SW 1271 (cell line): ENCODE data around the gene TMEM45A.
"Not testable (repeated sequence)": the region's sequence is repeated elsewhere in the genome, so short reads cannot be mapped to it uniquely, and the experiment has no call there.

Source experiments
- DNase-seq, 2 experiments: peaks; one replicate each; lab custom pipeline; 2025; lab: John Stamatoyannopoulos, UW

Gene TMEM45A

DNA sequence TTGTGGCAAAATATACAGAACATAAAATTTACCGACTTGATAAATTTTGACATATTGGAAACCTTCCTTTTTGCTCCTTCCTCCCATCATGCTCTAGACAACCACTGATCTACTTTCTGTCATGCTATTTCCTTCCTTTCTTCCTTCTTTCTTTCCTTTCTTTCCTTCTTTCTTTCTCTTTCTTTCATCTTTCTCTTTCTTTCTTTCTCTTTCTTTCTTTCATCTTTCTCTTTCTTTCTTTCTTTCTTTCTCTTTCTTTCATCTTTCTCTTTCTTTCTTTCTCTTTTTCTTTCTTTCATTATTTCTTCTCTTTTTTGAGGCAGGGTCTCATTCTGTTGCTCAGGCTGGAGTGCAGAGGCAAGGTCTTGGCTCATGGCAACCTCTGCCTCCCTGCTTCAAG is 8.9 kb upstream of the TMEM45A start:
- no peak for DNase-seq

DNA sequence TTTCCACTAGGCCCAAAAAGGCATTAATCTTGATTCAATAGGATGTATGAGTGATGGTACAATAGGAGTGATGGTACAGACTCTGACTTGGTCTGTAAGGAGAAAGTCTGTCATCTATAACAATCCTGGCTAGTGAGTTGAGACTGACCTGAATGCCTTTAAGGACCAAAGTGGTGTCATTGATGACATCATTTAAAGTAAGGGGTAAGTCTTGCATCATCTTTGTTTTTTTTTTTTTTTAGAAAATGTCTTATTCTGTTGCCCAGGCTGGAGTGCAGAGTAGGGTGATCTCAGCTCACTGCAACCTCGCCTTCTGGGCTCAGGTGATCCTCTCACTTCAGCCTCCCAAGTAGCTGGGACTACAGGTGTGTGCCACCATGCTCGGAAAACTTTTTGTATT is 5.6 kb upstream of the TMEM45A start:
- DNase-seq, result no peak

DNA sequence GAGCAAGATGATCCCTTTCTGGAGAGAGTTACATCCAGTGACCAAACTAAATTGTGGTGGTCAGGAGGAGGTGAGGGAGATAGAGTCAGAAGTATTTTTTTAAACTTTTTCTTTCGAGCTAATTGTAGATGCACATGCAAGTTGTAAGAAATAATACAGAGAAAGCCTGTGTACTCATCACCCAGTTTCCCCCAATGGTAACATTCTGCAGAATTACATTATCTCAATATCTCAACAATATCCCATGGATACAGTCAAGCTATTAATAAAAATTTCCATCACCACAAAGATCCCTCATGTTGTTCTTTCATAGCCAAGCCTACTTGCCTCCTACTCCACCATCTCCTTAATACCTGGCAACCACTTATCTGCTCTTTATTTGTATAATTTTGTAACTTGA is 3.3 kb upstream of the TMEM45A start:
- DNase-seq, result no peak

DNA sequence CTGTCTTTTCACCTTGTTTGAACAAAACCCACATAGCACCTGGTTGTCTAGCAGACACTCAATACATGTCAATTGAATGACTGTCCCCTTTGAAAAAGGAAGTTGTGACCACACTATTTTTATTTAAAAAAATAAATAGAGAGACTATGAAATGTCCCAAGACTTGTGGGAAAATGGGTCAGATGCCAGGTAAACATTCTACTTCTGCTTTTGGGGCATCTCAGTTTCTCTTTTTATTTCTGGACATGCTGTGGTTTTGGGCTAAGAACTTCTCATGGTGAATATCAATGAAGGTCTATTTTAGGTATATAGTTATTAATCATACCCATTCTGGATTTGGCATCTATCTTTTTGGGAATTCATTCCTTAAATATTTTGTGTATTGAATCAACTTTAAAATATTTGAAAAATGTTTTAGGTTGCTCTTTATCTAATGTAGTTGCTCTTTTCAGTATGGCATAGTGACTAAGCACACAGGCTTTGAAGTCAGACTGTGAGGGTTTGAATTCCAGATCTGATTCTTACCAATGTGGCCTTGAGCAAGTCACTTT is 4.4 kb downstream of the TMEM45A start:
- peak; percentile 14 to 74 for DNase-seq

DNA sequence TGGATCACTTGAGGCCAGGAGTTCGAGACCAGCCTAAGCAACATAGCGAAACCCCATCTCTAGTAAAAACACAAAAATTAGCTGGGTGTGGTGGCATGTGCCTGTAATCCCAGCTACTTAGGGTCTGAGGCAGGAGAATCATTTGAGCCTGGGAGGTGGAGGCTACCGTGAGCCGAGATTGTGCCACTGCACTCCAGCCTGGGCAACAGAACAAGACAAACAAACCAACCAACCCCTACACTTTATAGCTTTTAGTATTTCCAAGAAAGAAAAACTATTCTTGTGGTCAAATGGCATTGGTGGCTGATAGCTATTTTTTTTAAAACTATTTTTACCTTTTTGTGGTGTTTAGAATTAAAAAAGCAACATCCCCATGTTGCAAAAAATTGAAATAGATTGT is 7.2 kb downstream of the TMEM45A start:
- DNase-seq, result no peak

DNA sequence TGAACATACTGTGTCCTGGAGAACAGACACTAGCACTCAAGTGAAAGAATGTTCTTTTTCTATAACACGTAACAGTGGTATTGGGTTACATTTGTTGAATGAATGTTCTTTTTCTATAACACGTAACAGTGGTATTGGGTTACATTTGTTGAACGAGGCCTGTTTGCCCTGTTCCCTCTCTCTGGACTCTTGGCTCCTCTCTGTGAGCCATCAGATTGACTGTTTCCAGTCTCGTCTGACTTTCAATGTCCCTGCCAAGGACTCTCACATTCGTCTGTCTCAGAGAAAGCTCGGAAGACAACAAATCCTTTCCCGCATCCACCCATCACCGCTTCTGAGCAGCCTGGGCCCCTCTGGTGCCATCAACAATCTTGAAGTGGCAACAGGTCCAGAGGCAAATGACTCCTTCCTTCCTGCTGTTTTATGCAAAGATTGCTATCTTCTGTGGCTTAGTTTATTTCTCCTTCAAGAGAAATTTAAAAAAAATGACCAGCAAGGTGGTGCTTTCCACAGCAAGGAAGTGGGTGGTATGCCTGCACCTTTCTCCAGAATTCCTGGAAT is 8.0 kb downstream of the TMEM45A start:
- DNase-seq, result no peak

DNA sequence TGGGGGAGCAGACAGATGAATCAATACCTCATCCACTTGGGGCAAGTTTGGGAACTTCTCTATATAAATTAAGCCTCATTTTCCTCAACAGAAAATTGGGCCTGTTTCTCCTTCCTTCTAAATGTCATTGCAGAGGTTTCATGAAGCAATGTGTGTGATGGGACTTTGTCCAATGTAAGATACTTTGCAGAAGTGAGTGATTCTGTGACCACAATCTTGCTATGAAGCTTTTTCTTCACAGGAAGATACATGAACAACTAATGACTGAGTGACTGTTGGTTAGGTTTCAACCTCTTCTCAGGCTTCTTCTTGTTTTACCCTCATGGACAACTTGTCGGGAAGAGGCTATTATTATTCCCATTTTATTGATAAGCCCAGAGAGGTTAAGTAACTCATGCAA is 11.0 kb downstream of the TMEM45A start:
- DNase-seq, result no peak

DNA sequence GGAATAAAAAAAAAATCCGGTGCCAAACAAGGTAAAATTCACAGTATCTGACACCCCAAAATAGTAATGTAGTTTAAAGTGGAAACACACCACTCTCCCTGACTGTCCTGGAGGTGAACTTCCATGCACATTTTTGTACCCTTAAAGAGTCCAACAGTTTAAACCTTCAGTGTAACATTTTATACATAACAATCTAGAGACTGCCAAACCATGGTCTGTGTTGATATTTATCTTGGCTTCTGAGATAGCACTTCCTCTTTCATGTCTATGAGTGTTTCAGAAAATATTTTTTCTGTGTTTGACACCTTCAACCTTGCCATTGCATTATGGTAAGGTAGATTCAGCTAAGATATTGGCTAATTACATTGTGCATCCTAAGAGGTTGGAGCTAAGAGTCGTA is 13.9 kb downstream of the TMEM45A start:
- DNase-seq, result no peak

DNA sequence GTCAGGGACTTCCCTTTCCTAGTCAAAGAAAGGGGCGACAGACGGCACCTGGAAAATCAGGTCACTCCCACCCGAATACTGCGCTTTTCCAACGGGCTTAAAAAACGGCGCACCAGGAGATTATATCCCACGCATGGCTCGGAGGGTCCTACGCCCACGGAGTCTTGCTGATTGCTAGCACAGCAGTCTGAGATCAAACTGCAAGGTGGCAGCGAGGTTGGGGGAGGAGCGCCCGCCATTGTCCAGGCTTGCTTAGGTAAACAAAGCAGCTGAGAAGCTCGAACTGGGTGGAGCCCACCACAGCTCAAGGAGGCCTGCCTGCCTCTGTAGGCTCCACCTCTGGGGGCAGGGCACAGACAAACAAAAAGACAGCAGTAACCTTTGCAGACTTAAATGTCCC is 17.4 kb downstream of the TMEM45A start:
- DNase-seq, result not testable (repeated sequence)

DNA sequence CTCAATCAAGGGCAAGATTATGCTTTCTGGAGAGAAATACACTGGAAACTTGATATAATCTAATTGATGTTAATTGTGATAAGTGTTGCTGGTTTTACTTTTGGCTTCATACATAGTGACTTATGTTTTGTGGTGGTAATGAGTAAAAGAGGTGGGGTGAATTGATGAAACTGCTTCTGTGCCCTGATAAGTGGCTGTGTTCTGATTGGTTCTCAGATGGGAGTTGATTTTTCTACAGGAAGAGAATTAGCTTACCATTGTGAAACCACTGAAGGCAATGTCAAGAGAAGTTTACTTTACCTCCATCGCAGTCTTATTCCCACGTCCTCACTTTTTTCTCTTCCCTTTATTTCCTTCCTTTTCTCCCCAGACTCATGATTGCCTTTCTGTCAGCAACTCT is 23.8 kb downstream of the TMEM45A start:
- no peak for DNase-seq

DNA sequence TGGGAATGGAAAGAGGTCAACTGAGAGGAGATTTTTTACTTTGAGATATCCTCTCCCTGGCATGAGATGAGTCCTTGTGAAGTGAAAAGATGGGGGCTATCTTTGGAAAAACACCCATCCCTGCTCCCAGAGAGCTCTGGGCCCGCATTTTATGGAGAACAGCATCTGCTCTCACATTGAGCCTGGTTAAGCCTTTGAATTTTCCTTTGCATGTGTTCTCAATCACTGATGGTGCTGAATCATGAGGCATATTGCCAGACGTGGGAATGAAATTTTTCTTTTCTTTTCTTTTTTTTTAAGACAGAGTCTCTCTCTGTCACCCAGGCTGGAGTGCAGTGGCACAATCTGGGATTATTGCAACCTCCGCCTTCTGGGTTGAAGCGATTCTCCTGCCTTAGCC is 24.4 kb downstream of the TMEM45A start:
- no peak for DNase-seq

DNA sequence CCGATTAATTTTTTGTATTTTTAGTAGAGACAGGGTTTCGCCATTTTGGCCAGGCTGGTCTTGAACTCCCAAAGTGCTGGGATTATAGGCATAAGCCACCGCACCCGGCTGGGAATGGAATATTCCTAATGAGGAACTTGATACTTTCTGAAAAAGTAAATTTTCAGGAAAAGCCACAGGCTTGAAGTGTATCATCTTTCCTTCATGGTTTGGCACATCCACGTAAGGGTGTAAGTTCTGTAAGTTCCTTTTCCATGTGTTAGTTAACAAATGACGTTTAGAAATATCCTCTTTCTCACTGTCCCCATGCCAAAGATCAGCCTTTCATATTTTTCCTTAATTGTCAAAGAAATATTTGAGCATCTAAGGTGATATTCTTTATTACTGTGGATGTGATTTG is 24.9 kb downstream of the TMEM45A start:
- DNase-seq, result no peak

DNA sequence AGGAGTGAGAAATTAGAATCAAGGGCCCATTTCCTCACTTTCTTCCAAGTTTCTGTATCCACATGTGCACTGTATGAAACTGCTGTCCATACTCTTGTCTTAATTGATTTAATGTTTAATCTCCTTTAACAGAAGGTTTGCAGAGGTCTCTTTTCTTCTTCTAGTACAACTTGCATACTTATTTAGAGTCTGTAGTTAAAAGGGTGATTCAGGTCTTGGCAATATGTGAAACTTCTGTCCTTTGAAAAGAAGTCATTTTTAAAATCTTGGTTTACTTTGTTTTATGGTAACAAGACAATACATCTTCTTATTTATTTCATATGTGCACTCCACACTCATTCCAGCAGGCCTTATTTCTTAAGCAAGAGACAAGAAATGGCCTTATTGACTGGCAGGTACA is 25.8 kb downstream of the TMEM45A start:
- DNase-seq, result no peak

DNA sequence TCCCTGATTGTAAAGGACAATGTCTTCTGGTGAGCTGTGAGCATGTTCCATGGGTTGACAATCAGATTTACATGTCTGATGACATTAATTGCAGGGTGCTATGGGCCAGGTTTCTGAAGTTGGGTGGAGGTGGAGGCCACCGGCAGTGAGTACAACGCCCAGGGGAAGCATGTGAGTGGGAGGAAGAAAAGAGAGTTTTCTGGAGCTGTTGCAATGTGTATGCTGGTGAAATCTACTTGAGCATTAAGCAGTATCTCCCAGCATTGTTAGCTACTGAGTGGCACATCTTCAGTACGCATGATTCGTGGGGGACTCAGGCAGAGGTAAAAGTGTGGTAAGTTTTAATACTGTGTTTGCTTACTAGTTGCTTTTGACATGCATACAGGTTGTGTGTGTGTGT is 26.6 kb downstream of the TMEM45A start:
- no peak for DNase-seq

DNA sequence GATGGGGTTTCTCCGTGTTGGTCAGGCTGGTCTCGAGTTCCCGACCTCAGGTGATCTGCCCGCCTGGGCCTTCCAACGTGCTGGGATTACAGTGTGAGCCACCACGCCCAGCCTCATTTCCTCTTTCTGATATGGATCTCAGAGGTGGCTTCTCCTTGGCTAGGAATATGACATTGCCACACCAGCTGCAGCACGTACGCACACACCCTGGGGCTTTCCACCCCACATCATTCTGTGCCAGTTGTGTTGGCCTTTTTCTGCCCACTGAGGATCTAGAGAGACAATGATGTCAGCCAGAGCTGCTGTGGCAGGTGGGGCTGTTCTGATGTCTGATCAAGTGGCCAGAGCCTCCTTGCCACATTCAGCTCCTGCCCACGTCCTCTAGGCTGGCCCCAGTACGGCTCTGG is 29.0 kb downstream of the TMEM45A start:
- no peak for DNase-seq

DNA sequence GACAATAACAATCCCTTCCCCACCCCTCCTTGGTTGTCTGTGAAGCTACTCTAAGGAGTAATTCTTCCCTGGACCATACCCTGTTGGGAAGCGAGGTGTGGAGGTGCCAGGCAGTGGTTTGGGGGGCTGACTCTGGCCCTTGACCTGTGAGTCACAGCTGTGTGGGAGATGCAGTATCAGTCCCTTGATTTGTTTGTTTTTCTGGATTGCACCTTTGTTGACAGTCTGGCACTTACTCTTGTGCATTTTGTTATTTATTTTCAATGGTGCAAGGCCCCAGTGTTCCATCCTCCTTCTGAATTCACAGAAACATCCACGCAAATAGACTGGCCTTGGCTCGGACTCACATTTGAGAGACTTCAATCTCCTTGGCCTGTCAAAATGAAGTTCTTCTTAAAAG is 29.7 kb downstream of the TMEM45A start:
- DNase-seq, result no peak

DNA sequence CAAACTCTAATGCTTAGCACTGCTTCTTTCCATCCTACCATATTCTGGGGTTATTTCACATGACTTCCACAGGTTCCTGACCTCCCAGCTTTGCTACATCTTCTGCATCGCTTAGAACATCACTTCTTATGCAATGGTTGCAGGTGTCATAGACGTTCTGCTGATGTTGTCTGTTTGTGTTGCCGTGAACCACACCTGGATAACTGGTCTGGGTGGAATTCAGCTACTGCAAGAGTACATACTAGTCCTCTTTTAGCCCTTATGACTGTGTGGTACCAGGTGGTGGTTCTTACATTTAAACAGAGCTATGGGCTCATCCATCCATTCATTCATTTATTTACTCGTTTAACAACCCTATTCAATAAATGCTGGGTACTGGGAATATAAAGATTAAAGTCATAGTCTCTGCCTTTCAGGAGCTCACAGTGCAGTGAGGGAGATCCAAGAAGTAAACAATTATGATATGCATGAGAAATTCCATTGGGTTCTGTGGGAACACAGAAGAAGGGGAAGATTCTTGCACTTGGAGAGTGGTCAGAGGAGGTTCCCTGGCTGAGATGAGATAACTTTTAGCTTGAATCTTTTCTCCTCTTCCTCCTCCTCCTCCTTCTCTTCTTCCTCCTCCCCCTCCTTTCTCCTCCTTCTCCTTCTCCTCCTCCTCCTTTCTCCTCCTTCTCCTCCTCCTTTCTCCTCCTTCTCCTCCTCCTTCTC is 30.8 kb downstream of the TMEM45A start:
- no peak for DNase-seq

DNA sequence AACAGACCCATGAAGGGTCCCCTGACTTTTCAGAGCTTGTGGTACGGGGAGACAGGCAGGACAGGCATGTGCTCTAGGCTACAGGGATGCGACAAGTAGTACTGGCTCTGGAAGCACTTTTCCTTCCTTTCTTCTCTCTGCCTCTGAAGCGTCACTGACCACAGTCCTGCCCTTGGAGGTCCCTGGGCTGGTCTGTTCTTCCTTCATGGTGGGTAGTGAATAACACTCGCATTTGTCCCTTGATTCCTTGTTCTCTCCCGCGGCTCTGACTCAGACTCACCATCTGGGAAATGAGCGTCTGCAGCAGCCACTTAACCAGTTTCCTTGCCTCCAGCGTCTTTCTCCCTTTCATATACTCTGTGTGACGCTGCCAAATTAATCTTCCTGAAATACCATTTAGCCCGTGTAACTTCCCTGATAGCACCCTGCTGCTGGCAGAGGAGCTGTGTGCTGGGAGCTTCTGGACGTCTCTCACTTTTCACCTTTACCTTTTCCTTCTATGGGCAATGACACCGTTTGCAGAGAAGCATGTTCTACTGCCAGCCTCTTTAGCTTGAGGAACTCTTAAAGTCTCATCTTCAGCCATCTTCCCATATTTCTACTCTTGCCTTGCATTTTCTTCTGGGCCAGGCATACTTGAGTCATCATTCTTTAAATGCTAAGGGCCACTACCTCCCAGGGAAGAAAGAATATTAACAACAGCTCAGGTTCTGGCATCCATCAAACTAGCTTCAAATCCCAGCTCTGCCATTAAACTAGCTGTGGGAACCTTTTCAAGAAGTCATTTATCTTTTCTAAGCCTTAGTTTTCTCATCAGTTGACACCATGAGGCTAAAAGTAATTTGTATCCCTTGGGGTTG is 33.6 kb downstream of the TMEM45A start:
- no peak for DNase-seq

DNA sequence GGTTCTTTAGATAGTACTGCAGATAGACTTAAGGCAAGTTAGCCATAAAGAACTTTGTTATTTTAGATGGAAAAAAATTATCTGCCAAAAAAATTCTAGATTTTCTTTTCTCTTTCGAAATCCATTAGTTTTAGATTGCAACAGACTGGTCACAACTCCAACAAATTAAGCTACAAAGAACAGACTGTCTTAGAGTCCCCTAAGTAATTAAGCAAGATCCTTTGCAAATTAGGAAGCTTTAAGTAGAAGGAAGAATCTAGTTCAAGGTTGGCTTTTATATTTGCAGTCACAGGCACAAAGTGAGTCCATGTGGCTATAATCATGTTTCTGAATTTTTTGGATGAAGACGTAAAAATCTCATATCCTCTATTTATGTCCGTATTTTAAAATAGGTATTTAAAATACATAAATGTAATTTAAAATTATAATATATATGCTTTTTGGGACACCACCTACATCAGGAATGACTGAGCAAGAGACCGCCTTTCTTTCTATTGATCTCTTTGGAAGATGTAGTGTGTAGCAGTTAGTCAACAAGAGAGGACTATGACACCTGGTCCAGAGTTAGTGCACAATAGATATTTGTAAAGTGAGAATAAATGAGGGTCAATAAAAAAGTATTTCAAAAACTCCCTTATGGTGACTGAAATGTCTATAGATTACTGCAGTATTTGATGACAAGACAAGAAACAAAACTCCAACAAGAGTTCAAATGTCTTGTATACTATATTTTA is 34.4 kb downstream of the TMEM45A start:
- no peak for DNase-seq

DNA sequence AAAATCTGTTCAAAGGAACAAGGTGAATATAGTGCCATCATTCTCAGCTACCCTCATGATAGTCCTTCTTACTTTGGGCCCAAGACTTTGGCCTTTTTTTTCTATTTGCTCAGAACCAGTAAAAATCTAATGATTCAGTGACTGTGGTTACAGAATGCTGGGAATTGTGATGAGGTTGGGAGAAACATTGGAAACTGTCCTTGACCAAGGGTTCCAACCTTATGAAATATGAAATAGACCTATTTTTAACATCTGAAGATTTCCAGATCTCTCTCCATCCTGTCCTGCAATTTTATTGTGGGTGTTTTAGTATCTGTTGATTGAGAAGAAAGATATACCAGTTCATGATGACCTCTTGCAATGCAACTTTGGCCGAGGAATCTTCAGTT is 34.9 kb downstream of the TMEM45A start:
- no peak for DNase-seq

DNA sequence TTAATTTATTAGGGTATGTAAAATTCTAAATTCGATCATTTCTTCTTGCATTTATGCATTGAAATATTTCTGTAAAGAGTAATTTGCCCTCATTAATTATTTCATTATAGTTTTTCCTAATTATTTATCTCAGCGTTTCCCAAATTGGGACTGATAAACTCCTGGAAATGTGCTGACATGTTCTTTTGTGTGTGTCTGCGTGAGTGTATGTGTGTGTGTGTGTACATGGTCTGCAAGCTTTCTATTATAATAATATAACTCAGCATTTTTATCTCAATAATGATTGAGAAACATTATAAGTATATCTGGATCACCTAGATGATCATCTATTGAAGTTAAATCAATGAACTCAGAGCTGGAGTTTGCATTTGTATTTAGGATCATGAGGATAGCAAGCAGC is 38.7 kb downstream of the TMEM45A start:
- no peak for DNase-seq

DNA sequence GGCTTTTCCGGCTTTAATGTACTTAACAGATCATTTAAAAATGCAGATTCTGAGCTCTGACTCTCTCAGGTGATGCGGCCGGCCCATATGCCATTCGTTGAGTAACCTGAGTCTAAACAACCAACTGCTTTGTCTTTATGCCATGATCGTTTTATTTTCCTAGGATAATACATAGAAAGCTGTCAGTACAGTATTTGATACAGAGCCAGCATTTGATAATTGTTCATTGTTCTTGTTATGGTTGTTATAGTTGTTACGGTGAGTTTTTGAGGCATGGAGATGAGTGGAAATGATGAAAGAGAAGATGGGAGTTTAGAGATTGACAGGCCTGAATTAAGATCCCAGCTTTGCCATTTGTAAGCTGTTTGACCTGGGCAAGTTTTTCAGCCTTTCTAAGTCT is 40.0 kb downstream of the TMEM45A start:
- no peak for DNase-seq
